HEK293T (cell line): Measurements from ENCODE around the gene LUZP2.

ENCODE experiments used
- BHLHE40 ChIP-seq: fragments of 450-650 bp; IDR thresholded peaks from 2 replicates; pipeline ENCODE4 v1.6.1; 2016; ENCODE audit warnings: mild to moderate bottlenecking, moderate library complexity, borderline replicate concordance
- CTBP1 ChIP-seq: fragments of 450-650 bp; IDR thresholded peaks from 2 replicates; pipeline ENCODE4 v1.6.1; 2016; ENCODE audit warnings: borderline replicate concordance
- ELF4 ChIP-seq: fragments of 450-650 bp; IDR thresholded peaks from 2 replicates; pipeline ENCODE4 v1.6.1; 2017; ENCODE audit warnings: antibody characterized with exemption
- FOXA1 ChIP-seq: fragments of 450-650 bp; IDR thresholded peaks from 2 replicates; pipeline ENCODE4 v1.6.1; 2016; ENCODE audit warnings: mild to moderate bottlenecking
- FOXK2 ChIP-seq: fragments of 450-650 bp; IDR thresholded peaks from 2 replicates; pipeline ENCODE4 v1.6.1; 2016; ENCODE audit warnings: mild to moderate bottlenecking
- FOXM1 ChIP-seq: fragments of 450-650 bp; IDR thresholded peaks from 2 replicates; pipeline ENCODE4 v1.6.1; 2017; ENCODE audit warnings: mild to moderate bottlenecking, borderline replicate concordance
- HDGF ChIP-seq: fragments of 450-650 bp; IDR thresholded peaks from 2 replicates; pipeline ENCODE4 v1.6.1; 2017; ENCODE audit warnings: antibody characterized with exemption, borderline replicate concordance
- L3MBTL2 ChIP-seq: fragments of 450-650 bp; conservative IDR thresholded peaks from 2 replicates; pipeline ENCODE4 v1.6.1; 2016; ENCODE audit warnings: mild to moderate bottlenecking
- LEF1 ChIP-seq: fragments of 450-650 bp; IDR thresholded peaks from 2 replicates; pipeline ENCODE4 v1.6.1; 2017; ENCODE audit warnings: mild to moderate bottlenecking, borderline replicate concordance
- SP1 ChIP-seq: fragments of 450-650 bp; IDR thresholded peaks from 2 replicates; pipeline ENCODE4 v1.6.1; 2017
- SUZ12 ChIP-seq: fragments of 450-650 bp; IDR thresholded peaks from 2 replicates; pipeline ENCODE4 v1.6.1; 2016; ENCODE audit warnings: mild to moderate bottlenecking
- TF ChIP-seq, protein P1 (sequence below): fragments of 450-650 bp; IDR thresholded peaks from 2 replicates; pipeline ENCODE4 v1.6.1; 2016

DNA sequence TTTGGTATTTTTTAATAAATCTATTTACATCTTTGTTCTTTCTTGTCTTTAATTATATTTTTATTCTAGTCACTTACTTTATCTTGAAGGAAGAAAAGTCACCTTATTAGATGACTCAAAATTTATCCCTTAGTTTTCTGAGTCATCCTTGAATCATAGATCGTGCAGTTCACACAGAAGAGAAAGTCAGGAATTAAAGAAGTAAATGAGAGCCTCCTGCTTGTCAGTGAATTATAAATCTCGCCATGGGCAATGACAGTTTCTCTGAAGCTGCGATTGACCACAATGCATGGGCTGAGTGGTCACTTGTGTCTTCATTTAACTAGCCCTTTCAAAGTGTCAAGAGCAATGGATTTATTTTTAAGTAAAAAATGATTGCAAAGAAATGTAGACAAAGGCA is 91.2 kb downstream of the LUZP2 start:
- TF ChIP-seq HDGF: no peak
- TF ChIP-seq L3MBTL2: no peak
- TF ChIP-seq, protein P1, sequence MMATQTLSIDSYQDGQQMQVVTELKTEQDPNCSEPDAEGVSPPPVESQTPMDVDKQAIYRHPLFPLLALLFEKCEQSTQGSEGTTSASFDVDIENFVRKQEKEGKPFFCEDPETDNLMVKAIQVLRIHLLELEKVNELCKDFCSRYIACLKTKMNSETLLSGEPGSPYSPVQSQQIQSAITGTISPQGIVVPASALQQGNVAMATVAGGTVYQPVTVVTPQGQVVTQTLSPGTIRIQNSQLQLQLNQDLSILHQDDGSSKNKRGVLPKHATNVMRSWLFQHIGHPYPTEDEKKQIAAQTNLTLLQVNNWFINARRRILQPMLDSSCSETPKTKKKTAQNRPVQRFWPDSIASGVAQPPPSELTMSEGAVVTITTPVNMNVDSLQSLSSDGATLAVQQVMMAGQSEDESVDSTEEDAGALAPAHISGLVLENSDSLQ: no peak
- no peak for TF ChIP-seq FOXM1
- TF ChIP-seq ELF4: no peak
- TF ChIP-seq CTBP1: no peak
- TF ChIP-seq SUZ12: no peak
- TF ChIP-seq SP1: no peak
- no peak for TF ChIP-seq FOXK2
- TF ChIP-seq BHLHE40: no peak
- no peak for TF ChIP-seq FOXA1
- TF ChIP-seq LEF1: no peak
